Myocyte (in vitro differentiated cells): Measurements from ENCODE around the gene CDADC1. TPM values are rescaled to one million over a fixed set of nuclear protein-coding genes. Genes with fewer than 3 reads are reported as not detected.

Experiments
- DNase-seq: peaks from one replicate; pipeline ENCODE4 v3.0.0-alpha.2; 2012; ENCODE audit warnings: low read depth
- total RNA-seq: library from RNA; depleted of rRNA; stranded (reverse); fragments of >200 nt; gene quantifications from 2 replicates; pipeline ENCODE4 v1.2.3, GENCODE V29; 2014

The CDADC1 gene
- total RNA-seq, 1 donor from 2014 or later, result 6.9 TPM

- no peak for DNase-seq
Measured at GRCh38 chr13:49235856-49236431, 11.8 kb upstream of the CDADC1 start.

- DNase-seq, result no peak
Measured at GRCh38 chr13:49238621-49239020, 9.1 kb upstream of the CDADC1 start.

GRCh38 chr13:49240017-49240416 is 7.7 kb upstream of the CDADC1 start:
- DNase-seq, result peak; percentile 32

- no peak for DNase-seq
Measured at GRCh38 chr13:49241296-49241695, 6.4 kb upstream of the CDADC1 start.

GRCh38 chr13:49245101-49245500 is 2.6 kb upstream of the CDADC1 start:
- no peak for DNase-seq

- DNase-seq, result no peak
Measured at GRCh38 chr13:49246850-49247642, 679 bp upstream of the CDADC1 start.

GRCh38 chr13:49248622-49249002 is 887 bp downstream of the CDADC1 start:
- no peak for DNase-seq

- no peak for DNase-seq
Measured at GRCh38 chr13:49251326-49251725, 3.6 kb downstream of the CDADC1 start.

GRCh38 chr13:49253310-49253709 is 5.6 kb downstream of the CDADC1 start:
- DNase-seq, result no peak

- no peak for DNase-seq
Measured at GRCh38 chr13:49254007-49254406, 6.3 kb downstream of the CDADC1 start.

GRCh38 chr13:49256841-49257240 is 9.1 kb downstream of the CDADC1 start:
- peak; percentile 67 for DNase-seq

GRCh38 chr13:49258089-49258796 is 10.5 kb downstream of the CDADC1 start:
- no peak for DNase-seq

GRCh38 chr13:49259586-49259985 is 11.9 kb downstream of the CDADC1 start:
- DNase-seq, result no peak

- no peak for DNase-seq
Measured at GRCh38 chr13:49262634-49263033, 14.9 kb downstream of the CDADC1 start.

- no peak for DNase-seq
Measured at GRCh38 chr13:49265822-49266221, 18.1 kb downstream of the CDADC1 start.

GRCh38 chr13:49271264-49271663 is 23.5 kb downstream of the CDADC1 start:
- no peak for DNase-seq

- no peak for DNase-seq
Measured at GRCh38 chr13:49272296-49272695, 24.6 kb downstream of the CDADC1 start.

GRCh38 chr13:49278211-49278610 is 30.5 kb downstream of the CDADC1 start:
- no peak for DNase-seq

GRCh38 chr13:49279112-49279511 is 31.4 kb downstream of the CDADC1 start:
- no peak for DNase-seq

GRCh38 chr13:49279885-49280284 is 32.2 kb downstream of the CDADC1 start:
- no peak for DNase-seq

GRCh38 chr13:49287995-49288394 is 40.3 kb downstream of the CDADC1 start:
- DNase-seq, result no peak

- DNase-seq, result no peak
Measured at GRCh38 chr13:49288458-49288857, 40.7 kb downstream of the CDADC1 start.
